GM19025 (cell line): Measurements from ENCODE around the gene GDF7.

Experiments used
- ATAC-seq: cut with Tn5 transposase; IDR thresholded peaks from one replicate; pipeline ENCODE4 v1.9.1; 2021; ENCODE audit warnings: mild to moderate bottlenecking, low read depth, moderate library complexity; ENCODE audit not compliant: unreplicated experiment

Gene GDF7

DNA sequence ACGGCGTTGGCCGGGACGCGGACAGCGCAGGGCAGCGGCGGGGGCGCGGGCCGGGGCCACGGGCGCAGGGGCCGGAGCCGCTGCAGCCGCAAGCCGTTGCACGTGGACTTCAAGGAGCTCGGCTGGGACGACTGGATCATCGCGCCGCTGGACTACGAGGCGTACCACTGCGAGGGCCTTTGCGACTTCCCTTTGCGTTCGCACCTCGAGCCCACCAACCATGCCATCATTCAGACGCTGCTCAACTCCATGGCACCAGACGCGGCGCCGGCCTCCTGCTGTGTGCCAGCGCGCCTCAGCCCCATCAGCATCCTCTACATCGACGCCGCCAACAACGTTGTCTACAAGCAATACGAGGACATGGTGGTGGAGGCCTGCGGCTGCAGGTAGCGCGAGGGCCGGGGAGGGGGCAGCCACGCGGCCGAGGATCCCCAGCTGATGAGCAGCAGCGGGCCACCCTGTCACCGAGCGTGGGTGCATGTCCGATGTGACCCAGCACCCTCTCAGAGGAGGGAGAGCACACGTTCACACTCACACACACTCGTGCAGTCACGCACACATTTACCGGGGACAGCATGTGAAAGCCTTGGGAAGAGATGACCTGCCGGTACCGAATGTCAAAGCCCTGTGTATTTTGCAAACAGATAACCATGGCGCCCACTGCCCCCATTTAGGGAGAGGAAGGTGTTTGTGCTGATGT is 4.2 kb downstream of the GDF7 start:
- no peak for ATAC-seq

GRCh38 chr2:20671736-20672080 is 4.8 kb downstream of the GDF7 start:
- ATAC-seq, result no peak

DNA sequence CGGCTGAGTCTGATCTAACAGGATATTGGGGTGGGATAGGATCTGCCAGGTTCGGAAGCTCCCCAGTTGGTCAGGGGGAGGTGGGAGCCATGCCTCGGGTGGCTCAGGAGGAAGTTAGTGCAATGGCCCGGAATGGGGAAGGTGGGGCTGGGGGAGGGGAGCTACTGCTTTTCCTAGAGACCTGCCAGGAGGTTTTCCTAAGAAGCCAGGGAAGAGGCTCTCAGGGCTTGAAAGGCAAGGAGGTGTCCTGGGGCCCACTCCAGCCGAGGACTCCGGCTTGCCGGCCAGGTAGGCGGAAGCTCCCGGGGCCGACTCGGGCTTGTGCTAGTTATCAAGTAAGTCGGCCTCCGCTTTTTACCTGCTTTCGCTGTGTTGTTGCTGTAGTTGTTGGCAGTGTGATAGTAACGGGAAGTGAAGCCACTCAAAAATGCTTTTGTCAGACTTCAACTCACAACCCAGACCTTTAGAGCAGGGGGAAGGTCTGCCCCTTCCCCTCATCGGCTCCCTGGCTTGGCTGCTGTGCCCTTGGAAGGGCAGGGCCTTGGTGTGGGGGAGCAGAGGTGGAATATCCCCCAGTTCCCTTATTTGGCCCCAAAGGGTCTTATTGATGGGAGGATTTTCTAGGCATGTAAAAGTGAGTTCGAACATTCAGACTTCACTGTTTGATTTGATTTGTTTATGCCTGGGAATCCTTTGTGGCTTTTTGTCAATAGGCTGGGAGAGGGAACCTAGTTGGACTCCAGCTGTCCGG is 5.4 kb downstream of the GDF7 start:
- ATAC-seq, result no peak

GRCh38 chr2:20673686-20674308 is 6.9 kb downstream of the GDF7 start:
- no peak for ATAC-seq

GRCh38 chr2:20674309-20674965 is 7.5 kb downstream of the GDF7 start:
- no peak for ATAC-seq

- ATAC-seq, result no peak
These were observed 8.2 kb downstream of the GDF7 start for GRCh38 chr2:20674974-20675679.

GRCh38 chr2:20675701-20676352 is 8.9 kb downstream of the GDF7 start:
- ATAC-seq, result peak; percentile 54

DNA sequence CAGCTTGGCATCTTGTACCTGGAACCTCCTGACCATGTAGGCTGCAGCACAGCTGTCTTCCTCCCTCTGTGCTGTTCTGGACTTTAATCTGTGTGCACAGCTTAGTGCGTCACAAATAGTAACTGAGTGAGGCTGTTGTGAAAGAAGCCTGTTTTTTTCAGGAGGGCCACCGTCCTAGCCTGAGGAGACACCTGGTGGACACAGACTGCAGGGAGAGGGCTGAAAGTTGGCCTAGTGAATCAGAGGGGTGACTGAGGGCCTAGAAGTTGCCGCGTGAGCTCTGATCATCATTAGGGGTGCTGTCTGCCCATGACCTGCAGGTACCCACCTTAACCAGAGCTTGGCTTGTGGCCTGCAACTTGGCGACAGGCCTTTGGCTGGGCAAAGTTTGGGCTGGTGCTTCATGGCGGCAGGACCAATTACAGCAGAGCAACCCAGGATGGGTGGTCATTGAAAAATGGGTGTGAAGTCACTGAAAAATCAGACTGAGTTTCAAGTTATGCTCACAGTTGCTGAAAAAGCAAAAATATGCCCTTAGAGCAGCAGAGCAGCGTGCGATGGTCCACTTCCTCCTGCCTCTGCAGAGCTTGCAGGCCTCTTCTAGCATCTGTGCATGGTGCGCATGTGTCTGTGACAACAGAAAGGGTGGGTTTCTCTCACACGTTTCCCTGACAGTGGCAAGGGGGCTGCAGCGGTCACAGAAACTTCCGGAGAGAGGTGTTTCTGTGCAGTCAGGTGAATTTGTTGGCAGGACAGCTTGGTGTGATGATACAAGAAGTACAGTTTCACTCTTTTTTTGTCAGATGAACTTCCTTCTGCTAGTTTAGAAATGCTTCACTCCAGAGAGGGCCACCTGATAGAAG is 9.6 kb downstream of the GDF7 start:
- peak; percentile 75 for ATAC-seq

GRCh38 chr2:20677301-20678085 is 10.5 kb downstream of the GDF7 start:
- peak; percentile 14 for ATAC-seq

- no peak for ATAC-seq
These were observed 11.1 kb downstream of the GDF7 start for GRCh38 chr2:20678086-20678395.

- ATAC-seq, result no peak
These were observed 11.8 kb downstream of the GDF7 start for GRCh38 chr2:20678780-20679179.

DNA sequence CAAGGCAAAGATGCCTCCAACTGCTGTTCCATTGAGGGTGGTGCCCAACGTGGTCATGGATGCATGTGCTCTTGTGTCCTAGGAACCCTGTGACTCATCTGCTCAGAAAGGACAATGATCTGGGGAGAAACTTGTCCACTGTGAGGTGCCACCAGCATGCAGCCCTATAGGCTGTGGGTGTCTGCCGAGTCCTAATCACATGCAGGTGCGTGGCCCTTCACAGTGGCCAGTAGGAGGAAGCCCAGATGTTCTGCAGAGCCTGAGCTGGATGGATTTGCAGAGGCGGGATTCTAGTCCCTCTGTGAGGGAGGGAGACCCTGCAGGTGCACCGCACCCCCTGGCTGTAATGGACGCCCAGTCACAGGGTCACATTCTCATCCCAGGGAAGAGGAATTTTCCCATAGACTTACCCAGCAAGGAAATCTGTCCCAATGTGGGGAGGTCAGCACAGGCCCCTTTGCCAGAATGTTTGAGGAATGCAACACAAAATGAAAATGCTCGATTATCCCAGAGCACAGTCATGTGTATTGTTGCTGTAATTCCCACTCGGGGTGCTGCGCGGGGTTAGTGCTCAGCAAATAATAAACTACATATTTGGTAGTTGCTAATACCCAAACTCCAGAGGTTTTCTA is 13.9 kb downstream of the GDF7 start:
- ATAC-seq, result no peak

DNA sequence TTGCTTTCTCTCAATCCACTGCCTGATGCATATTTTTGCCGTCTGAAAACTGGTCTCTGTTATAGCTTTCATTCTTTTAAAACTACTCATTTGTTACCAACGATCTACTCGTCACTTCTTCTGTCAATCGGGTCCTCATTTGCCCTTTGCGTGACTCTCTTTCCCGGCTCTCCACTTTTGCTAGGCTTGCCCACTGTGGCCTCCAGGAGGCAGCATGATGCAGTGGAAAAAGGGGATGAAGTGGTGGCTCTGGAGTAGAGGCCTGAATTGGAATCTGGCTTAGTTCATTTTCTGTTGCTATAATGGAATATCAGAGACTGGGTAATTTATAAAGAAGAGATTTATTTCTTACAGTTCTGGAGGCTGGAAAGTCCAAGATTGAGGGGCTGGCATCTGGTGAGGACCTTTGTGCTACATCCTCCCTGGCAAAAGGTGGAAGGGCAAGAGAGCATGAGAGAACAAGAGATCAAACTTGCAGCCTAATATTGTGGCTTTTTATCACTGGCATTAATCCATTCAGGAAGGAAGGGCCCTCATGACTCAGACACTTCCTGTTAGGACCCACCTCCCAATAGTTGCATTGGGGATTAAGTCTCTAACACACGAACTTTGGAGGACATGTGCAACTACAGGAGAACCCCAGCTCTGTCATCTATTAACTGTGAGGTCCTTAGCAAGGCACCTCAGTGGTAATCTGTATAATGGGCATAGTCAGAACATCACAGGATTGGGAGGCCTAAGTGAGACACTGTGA is 15.4 kb downstream of the GDF7 start:
- no peak for ATAC-seq

DNA sequence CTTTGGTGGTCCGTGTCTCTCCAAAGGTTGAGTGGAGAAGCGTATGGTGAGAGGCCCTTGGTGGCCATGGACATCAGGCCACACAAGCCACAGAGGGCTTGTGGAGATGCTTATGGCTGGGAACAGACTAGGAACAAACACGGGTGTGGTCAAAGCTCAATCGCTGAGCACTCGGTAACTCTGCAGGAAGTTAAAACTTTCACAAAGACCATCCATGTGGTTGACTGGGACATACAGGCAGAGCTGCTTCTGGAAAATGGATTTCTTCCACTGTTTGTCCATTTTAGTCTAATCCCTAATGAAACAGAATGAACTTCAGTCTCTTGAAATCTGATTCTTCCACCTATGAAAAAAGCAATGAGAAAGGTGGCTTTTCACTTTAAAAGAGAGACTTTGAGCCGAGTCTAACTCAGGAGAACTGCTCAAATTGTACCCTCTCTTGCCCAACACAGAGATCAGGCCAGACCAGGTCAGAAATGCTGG is 17.7 kb downstream of the GDF7 start:
- no peak for ATAC-seq

- ATAC-seq, result no peak
These were observed 20.4 kb downstream of the GDF7 start for GRCh38 chr2:20687260-20687832.

- ATAC-seq, result no peak
These were observed 22.7 kb downstream of the GDF7 start for GRCh38 chr2:20689428-20690264.
